H9 (cell line): ENCODE data around the gene ARHGAP10. TPM values are rescaled to one million over a fixed set of nuclear protein-coding genes. Genes with fewer than 3 reads are reported as not detected.

Experiments
- DNase-seq: peaks from one replicate; pipeline ENCODE4 v3.0.0-alpha.2; 2017
- H2AFZ ChIP-seq: one replicate; pipeline ENCODE4 v1.6.1; 2013; ENCODE audit warnings: mild to moderate bottlenecking, low read length, control low read depth, moderate library complexity
- H2AK5ac ChIP-seq: 2 replicates; pipeline ENCODE4 v1.6.1; 2013; ENCODE audit warnings: low read length, control low read depth, mixed read lengths; ENCODE audit not compliant: insufficient read length
- H2BK120ac ChIP-seq: one replicate; pipeline ENCODE4 v1.6.1; 2013; ENCODE audit warnings: low read depth, mild to moderate bottlenecking, low read length, control low read depth, inconsistent platforms; ENCODE audit not compliant: poor library complexity, severe bottlenecking
- H2BK12ac ChIP-seq: 2 replicates; pipeline ENCODE4 v1.6.1; 2013; ENCODE audit warnings: low read length, control low read depth, mixed read lengths, low read depth; ENCODE audit not compliant: insufficient read length
- H2BK15ac ChIP-seq: 2 replicates; pipeline ENCODE4 v1.6.1; 2013; ENCODE audit warnings: low read depth, low read length, control low read depth
- H2BK20ac ChIP-seq: one replicate; pipeline ENCODE4 v1.6.1; 2013; ENCODE audit warnings: low read depth, mild to moderate bottlenecking, low read length, control low read depth, inconsistent platforms; ENCODE audit not compliant: poor library complexity, severe bottlenecking
- H2BK5ac ChIP-seq: 2 replicates; pipeline ENCODE4 v1.6.1; 2013; ENCODE audit warnings: low read length, control low read depth, mixed read lengths; ENCODE audit not compliant: insufficient read length
- H3K14ac ChIP-seq: 2 replicates; pipeline ENCODE4 v1.6.1; 2013; ENCODE audit warnings: low read length, control low read depth; ENCODE audit not compliant: insufficient read depth
- H3K18ac ChIP-seq: 2 replicates; pipeline ENCODE4 v1.6.1; 2013; ENCODE audit warnings: low read depth, mild to moderate bottlenecking, mixed read lengths, low read length, control low read depth; ENCODE audit not compliant: insufficient read length
- H3K23ac ChIP-seq: 2 replicates; pipeline ENCODE4 v1.6.1; 2013; ENCODE audit warnings: low read length, control low read depth, mixed read lengths, low read depth; ENCODE audit not compliant: insufficient read length
- H3K23me2 ChIP-seq: 2 replicates; pipeline ENCODE4 v1.6.1; 2013; ENCODE audit warnings: low read depth, mild to moderate bottlenecking, mixed read lengths, low read length, control low read depth; ENCODE audit not compliant: insufficient read length, poor library complexity, severe bottlenecking
- H3K27ac ChIP-seq: 2 replicates; pipeline ENCODE4 v1.5.1; 2013; ENCODE audit warnings: low read length, control low read depth, mixed read lengths, low read depth; ENCODE audit not compliant: insufficient read length
- H3K27me3 ChIP-seq: 2 replicates; pipeline ENCODE4 v1.6.1; 2013; ENCODE audit warnings: low read length, control low read depth, inconsistent platforms; ENCODE audit not compliant: insufficient read depth
- H3K4ac ChIP-seq: 2 replicates; pipeline ENCODE4 v1.6.1; 2013; ENCODE audit warnings: low read depth, mild to moderate bottlenecking, control low read depth, inconsistent platforms, low read length, moderate library complexity
- H3K4me1 ChIP-seq: 2 replicates; pipeline ENCODE4 v1.6.1; 2013; ENCODE audit warnings: low read length, control low read depth, inconsistent platforms; ENCODE audit not compliant: insufficient read depth
- H3K4me2 ChIP-seq: 2 replicates; pipeline ENCODE4 v1.6.1; 2013; ENCODE audit warnings: low read length, control low read depth, mixed read lengths; ENCODE audit not compliant: insufficient read length, insufficient read depth
- H3K56ac ChIP-seq: 2 replicates; pipeline ENCODE4 v1.6.1; 2013; ENCODE audit warnings: low read depth, mild to moderate bottlenecking, mixed read lengths, low read length, control low read depth; ENCODE audit not compliant: insufficient read length
- H3K79me1 ChIP-seq: 2 replicates; pipeline ENCODE4 v1.6.1; 2013; ENCODE audit warnings: low read depth, mild to moderate bottlenecking, moderate library complexity, low read length, control low read depth, inconsistent platforms; ENCODE audit not compliant: insufficient read depth, poor library complexity, severe bottlenecking
- H3K79me2 ChIP-seq: 2 replicates; pipeline ENCODE4 v1.6.1; 2013; ENCODE audit warnings: low read length, control low read depth, inconsistent platforms; ENCODE audit not compliant: insufficient read depth
- H3K9ac ChIP-seq: 2 replicates; pipeline ENCODE4 v1.6.1; 2013; ENCODE audit warnings: low read length, control low read depth, mixed read lengths; ENCODE audit not compliant: insufficient read length; ENCODE audit errors: extremely low read depth
- H3K9me3 ChIP-seq: one replicate; pipeline ENCODE4 v1.6.1; 2013; ENCODE audit warnings: low read depth, low read length, inconsistent platforms; ENCODE audit not compliant: control insufficient read depth
- H3T11ph ChIP-seq: one replicate; pipeline ENCODE4 v1.6.1; 2013; ENCODE audit warnings: mild to moderate bottlenecking, low read length, control low read depth, inconsistent platforms
- H4K20me1 ChIP-seq: one replicate; pipeline ENCODE4 v1.6.1; 2013; ENCODE audit not compliant: control insufficient read depth, insufficient read length, insufficient read depth
- H4K5ac ChIP-seq: 2 replicates; pipeline ENCODE4 v1.6.1; 2013; ENCODE audit warnings: low read depth, mild to moderate bottlenecking, mixed read lengths, low read length, control low read depth; ENCODE audit not compliant: insufficient read length
- H4K8ac ChIP-seq: replicated peaks from 2 replicates; pipeline ENCODE4 v1.6.1; 2013; ENCODE audit warnings: low read length, control low read depth, mixed read lengths, low read depth; ENCODE audit not compliant: insufficient read length
- H4K91ac ChIP-seq: 2 replicates; pipeline ENCODE4 v1.6.1; 2013; ENCODE audit warnings: low read depth, mild to moderate bottlenecking, moderate library complexity, mixed read lengths, low read length, control low read depth; ENCODE audit not compliant: insufficient read length
- H3K27ac Mint-ChIP-seq, 3 experiments: 2 replicates in 2 of 3; 3 replicates in 1 of 3; pipeline ENCODE4 v1.8.0; 2020 to 2021; ENCODE audit warnings: mixed read lengths in 3 of 3, mild to moderate bottlenecking in 1 of 3, moderate library complexity in 1 of 3
- H3K27me3 Mint-ChIP-seq: 2 replicates; pipeline ENCODE4 v1.8.0; 2021; ENCODE audit warnings: low read depth, mild to moderate bottlenecking, moderate library complexity, mixed read lengths
- H3K36me3 Mint-ChIP-seq, 3 experiments: 2 replicates in 2 of 3; 3 replicates in 1 of 3; pipeline ENCODE4 v1.8.0; 2020 to 2021; ENCODE audit warnings: low read depth in 3 of 3, mixed read lengths in 3 of 3; ENCODE audit not compliant: insufficient read depth in 1 of 3
- H3K4me1 Mint-ChIP-seq, 2 experiments: 2 replicates each; pipeline ENCODE4 v1.8.0; 2020; ENCODE audit warnings: mixed read lengths in 2 of 2
- H3K4me3 Mint-ChIP-seq, 2 experiments: 2 replicates in 1 of 2; 3 replicates in 1 of 2; pipeline ENCODE4 v1.8.0; 2020 to 2021; ENCODE audit warnings: mild to moderate bottlenecking in 2 of 2, mixed read lengths in 2 of 2, moderate library complexity in 1 of 2
- H3K9me3 Mint-ChIP-seq, 2 experiments: 2 replicates in 1 of 2; 3 replicates in 1 of 2; pipeline ENCODE4 v1.8.0; 2020; ENCODE audit warnings: mild to moderate bottlenecking in 2 of 2, mixed read lengths in 2 of 2, moderate library complexity in 1 of 2
- WGBS: extraction: QIAGEN DNeasy Blood & Tissue Kit; methylation state at CpG from one replicate; pipeline ENCODE4 v1.1.7; 2013; ENCODE audit warnings: missing lambda C conversion rate, low lambda C conversion rate, mixed read lengths; ENCODE audit not compliant: insufficient read length; ENCODE audit errors: extremely low coverage; 5-methylcytosine and 5-hydroxymethylcytosine counted together
- total RNA-seq: library from RNA; stranded (reverse); gene quantifications from 2 replicates; pipeline ENCODE4 v1.2.1, GENCODE V29; 2021
- TF ChIP-seq, protein P1 (sequence below): fragments of 200-600 bp; sonication (generic); conservative IDR thresholded peaks from 3 replicates; pipeline ENCODE4 v1.8.0; 2021; ENCODE audit warnings: antibody characterized with exemption, mild to moderate bottlenecking

The ARHGAP10 gene
- total RNA-seq, 1 experiment from 2014 or later: 7.8 TPM

DNA sequence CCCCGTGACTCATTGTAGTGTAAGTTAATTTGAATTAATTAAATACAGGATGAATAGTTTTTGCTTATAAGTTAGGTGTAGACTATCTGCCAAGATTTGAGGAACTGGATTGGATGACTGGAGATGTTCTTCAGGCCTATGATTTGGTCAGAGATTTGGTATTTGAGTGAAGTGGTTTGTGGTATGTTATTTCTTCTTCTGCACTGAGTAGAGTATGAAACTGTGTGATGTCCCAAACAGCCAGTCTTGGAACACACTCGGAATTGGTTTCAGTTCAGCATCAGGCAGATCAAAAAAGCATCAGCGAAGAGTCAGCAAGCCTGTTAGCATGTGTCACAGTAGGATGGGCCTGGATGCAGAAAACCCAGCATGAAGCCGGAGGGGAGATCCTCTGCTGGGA is 294.1 kb downstream of the ARHGAP10 start:
- H3K27ac ChIP-seq: no peak overlapping the region
- no peak for DNase-seq
- no peak overlapping the region for H2BK20ac ChIP-seq
- no peak overlapping the region for H3K4me2 ChIP-seq
- no peak overlapping the region for H3K56ac ChIP-seq
- H3T11ph ChIP-seq: no peak overlapping the region
- no peaks in the 10 kb centered on the region for H4K20me1 ChIP-seq
- H4K5ac ChIP-seq: no peak overlapping the region
- H3K4me1 ChIP-seq: no peaks in the 10 kb centered on the region
- H3K27me3 ChIP-seq: no peaks in the 10 kb centered on the region
- no peak overlapping the region for H3K23ac ChIP-seq
- no peaks in the 10 kb centered on the region for H3K79me1 ChIP-seq
- no peak overlapping the region for H3K18ac ChIP-seq
- Mint-ChIP-seq H3K36me3 (no peaks in the 10 kb centered on the region; a peak in 2 of 7 replicates), H3K4me3 (no peak overlapping the region), H3K4me1 (peaks cover 20 to 24% of the 10 kb centered on the region in 2 experiments), H3K27me3 (no peaks in the 10 kb centered on the region), H3K9me3 (peaks cover 0 to 2% of the 10 kb centered on the region in 2 experiments; a peak in 2 of 5 replicates), H3K27ac (no peak overlapping the region)
- no peak overlapping the region for H4K91ac ChIP-seq
- no peaks in the 10 kb centered on the region for H3K79me2 ChIP-seq
- H4K8ac ChIP-seq: no peak overlapping the region
- no peak overlapping the region for H2BK5ac ChIP-seq
- H2AK5ac ChIP-seq: no peak overlapping the region
- no peak overlapping the region for H2AFZ ChIP-seq
- H3K4ac ChIP-seq: no peak overlapping the region
- H3K14ac ChIP-seq: no peak overlapping the region
- no peak overlapping the region for H2BK12ac ChIP-seq
- TF ChIP-seq, protein P1, sequence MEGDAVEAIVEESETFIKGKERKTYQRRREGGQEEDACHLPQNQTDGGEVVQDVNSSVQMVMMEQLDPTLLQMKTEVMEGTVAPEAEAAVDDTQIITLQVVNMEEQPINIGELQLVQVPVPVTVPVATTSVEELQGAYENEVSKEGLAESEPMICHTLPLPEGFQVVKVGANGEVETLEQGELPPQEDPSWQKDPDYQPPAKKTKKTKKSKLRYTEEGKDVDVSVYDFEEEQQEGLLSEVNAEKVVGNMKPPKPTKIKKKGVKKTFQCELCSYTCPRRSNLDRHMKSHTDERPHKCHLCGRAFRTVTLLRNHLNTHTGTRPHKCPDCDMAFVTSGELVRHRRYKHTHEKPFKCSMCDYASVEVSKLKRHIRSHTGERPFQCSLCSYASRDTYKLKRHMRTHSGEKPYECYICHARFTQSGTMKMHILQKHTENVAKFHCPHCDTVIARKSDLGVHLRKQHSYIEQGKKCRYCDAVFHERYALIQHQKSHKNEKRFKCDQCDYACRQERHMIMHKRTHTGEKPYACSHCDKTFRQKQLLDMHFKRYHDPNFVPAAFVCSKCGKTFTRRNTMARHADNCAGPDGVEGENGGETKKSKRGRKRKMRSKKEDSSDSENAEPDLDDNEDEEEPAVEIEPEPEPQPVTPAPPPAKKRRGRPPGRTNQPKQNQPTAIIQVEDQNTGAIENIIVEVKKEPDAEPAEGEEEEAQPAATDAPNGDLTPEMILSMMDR: no peak
- H3K23me2 ChIP-seq: no peaks in the 10 kb centered on the region
- no peak overlapping the region for H2BK15ac ChIP-seq
- no peaks in the 10 kb centered on the region for H3K9me3 ChIP-seq
- H2BK120ac ChIP-seq: no peak overlapping the region
- no CpG with 5 or more reads among the region's 4 CpGs for WGBS
- H3K9ac ChIP-seq: no peak overlapping the region
